A549 treated with ZK216348 at 1 μM for 4 hours (cell line): ENCODE measurements around the gene GABRQ. TPM values are rescaled to one million over a fixed set of nuclear protein-coding genes. Genes with fewer than 3 reads are reported as not detected.

ENCODE experiments used
- total RNA-seq: library from RNA; stranded (reverse); fragments of 200-300 nt; extraction: Qiagen RNA extraction; gene quantifications from 5 replicates; pipeline ENCODE4 v1.2.3, GENCODE V29; 2022; ENCODE audit warnings: low read depth

Gene GABRQ
- total RNA-seq = 0.17 to 0.28 TPM (median 0.20 TPM) in 5 replicates

GRCh38 chrX:152637649-152638442, at the start of gene GABRQ:
Gene GABRQ, plus strand, starts transcription at chrX:152637895. Its CDS starts 308 bp downstream, at chrX:152638203.

GRCh38 chrX:152697952-152698931, 60.5 kb downstream of the GABRQ start, which contains the start of gene MAGEA3:
Gene MAGEA3, plus strand, starts transcription at chrX:152698794. Its CDS starts 2,039 bp downstream, at chrX:152700833.

Other genes with a start within 250 kb of the GABRQ start
- 0.21 to 0.56 TPM (median 0.41 TPM) in 5 replicates for gene GABRA3, start 186.6 kb upstream of the GABRQ start, total RNA-seq
- 2.5 to 3.5 TPM (median 2.7 TPM) in 5 replicates for gene MAGEA3, start 60.9 kb downstream of the GABRQ start, total RNA-seq
- not detected in 5 replicates for gene CSAG2, start 71.4 kb downstream of the GABRQ start, total RNA-seq
- 0.12 to 0.21 TPM in 2 of 5 replicates, not detected in the others for gene MAGEA2B, start 76.7 kb downstream of the GABRQ start, total RNA-seq
- gene CSAG1, start 95.8 kb downstream of the GABRQ start, total RNA-seq = 0.34 to 0.46 TPM in 2 of 5 replicates, not detected in the others
- 0.11 to 0.13 TPM (median 0.12 TPM) in 3 of 5 replicates, not detected in the others for gene MAGEA12, start 95.9 kb downstream of the GABRQ start, total RNA-seq
- not detected in 5 replicates for gene MAGEA2, start 115.9 kb downstream of the GABRQ start, total RNA-seq
- not detected in 5 replicates for gene CSAG3, start 121.3 kb downstream of the GABRQ start, total RNA-seq
- 10.4 to 13.2 TPM (median 11.9 TPM) in 5 replicates for gene MAGEA6, start 131.8 kb downstream of the GABRQ start, total RNA-seq
- 69.0 to 113 TPM (median 72.2 TPM) in 5 replicates for gene CETN2, start 192.9 kb downstream of the GABRQ start, total RNA-seq
- gene NSDHL, start 193.2 kb downstream of the GABRQ start, total RNA-seq = 40.0 to 44.4 TPM (median 41.9 TPM) in 5 replicates